Brain pericyte (primary cell): ENCODE results near the gene RPS6KA1.

Experiments used
- DNase-seq: peaks from one replicate; pipeline ENCODE4 v3.0.0-alpha.2; 2012; ENCODE audit warnings: low read depth, low spot score

The RPS6KA1 gene

GRCh38 chr1:26531651-26532131 is 2.1 kb downstream of the RPS6KA1 start:
- DNase-seq = no peak

- DNase-seq = no peak
These were observed 4.5 kb downstream of the RPS6KA1 start for GRCh38 chr1:26533951-26534509.

- DNase-seq = no peak
These were observed 5.6 kb downstream of the RPS6KA1 start for GRCh38 chr1:26535201-26535600.

GRCh38 chr1:26536081-26536480 is 6.5 kb downstream of the RPS6KA1 start:
- no peak for DNase-seq

- DNase-seq = no peak
These were observed 7.0 kb downstream of the RPS6KA1 start for GRCh38 chr1:26536521-26536920.

GRCh38 chr1:26537951-26538352 is 8.4 kb downstream of the RPS6KA1 start:
- DNase-seq = no peak

GRCh38 chr1:26538480-26539412 is 9.2 kb downstream of the RPS6KA1 start:
- no peak for DNase-seq

- no peak for DNase-seq
These were observed 10.2 kb downstream of the RPS6KA1 start for GRCh38 chr1:26539722-26540121.

GRCh38 chr1:26540351-26540750 is 10.8 kb downstream of the RPS6KA1 start:
- no peak for DNase-seq

- DNase-seq = no peak
These were observed 11.9 kb downstream of the RPS6KA1 start for GRCh38 chr1:26541431-26541815.

GRCh38 chr1:26541816-26542711 is 12.5 kb downstream of the RPS6KA1 start:
- no peak for DNase-seq

GRCh38 chr1:26542771-26543451 is 13.3 kb downstream of the RPS6KA1 start:
- no peak for DNase-seq

GRCh38 chr1:26543462-26543861 is 13.9 kb downstream of the RPS6KA1 start:
- no peak for DNase-seq

- DNase-seq = no peak
These were observed 14.6 kb downstream of the RPS6KA1 start for GRCh38 chr1:26544126-26544525.

GRCh38 chr1:26545969-26546323 is 16.4 kb downstream of the RPS6KA1 start:
- no peak for DNase-seq

- no peak for DNase-seq
These were observed 16.8 kb downstream of the RPS6KA1 start for GRCh38 chr1:26546375-26546774.

- no peak for DNase-seq
These were observed 17.3 kb downstream of the RPS6KA1 start for GRCh38 chr1:26546819-26547218.

- no peak for DNase-seq
These were observed 19.3 kb downstream of the RPS6KA1 start for GRCh38 chr1:26548841-26549240.

GRCh38 chr1:26550946-26551345 is 21.4 kb downstream of the RPS6KA1 start:
- DNase-seq = no peak

GRCh38 chr1:26552720-26553119 is 23.2 kb downstream of the RPS6KA1 start:
- no peak for DNase-seq

- no peak for DNase-seq
These were observed 24.6 kb downstream of the RPS6KA1 start for GRCh38 chr1:26553942-26554682.
